B cell (primary cell): Measurements from ENCODE around the gene RBMS3. TPM values are rescaled to one million over a fixed set of nuclear protein-coding genes. Genes with fewer than 3 reads are reported as not detected.
A peak's percentile ranks its signal among the peaks of the same experiment; 100 is the strongest.
"Not testable (repeated sequence)": the region's sequence is repeated elsewhere in the genome, so short reads cannot be mapped to it uniquely, and the experiment has no call there.

Experiments
- ATAC-seq: fragments of 200-7000 bp; cut with Tn5 transposase; one replicate; pipeline ENCODE4 v1.10.0; 2021; ENCODE audit warnings: low read depth, mild to moderate bottlenecking, moderate number of reproducible peaks, moderate library complexity
- CTCF ChIA-PET: fragments of 350-600 bp; sonication (Branson Sonifier 250); formaldehyde crosslinking; loops from one replicate; lab custom pipeline; 2021; ENCODE audit warnings: antibody characterized with exemption, inconsistent platforms; lab: Charles Lee
- POLR2A ChIA-PET: fragments of 350-600 bp; sonication (Branson Sonifier 250); formaldehyde crosslinking; loops from one replicate; lab custom pipeline; 2021; ENCODE audit warnings: antibody characterized with exemption; lab: Charles Lee
- DNase-seq: peaks from one replicate; pipeline ENCODE4 v3.0.0; 2013
- H2AFZ ChIP-seq: 2 replicates; pipeline ENCODE4 v1.6.1; 2012; ENCODE audit warnings: mild to moderate bottlenecking, low read depth, low read length; ENCODE audit not compliant: insufficient read depth, poor library complexity, severe bottlenecking
- H3K27ac ChIP-seq, 2 donors: 1 replicate in 1 of 2; 2 replicates in 1 of 2; pipeline ENCODE4 v1.5.1; 2012 to 2013; ENCODE audit warnings: low read length in 2 of 2, mild to moderate bottlenecking in 2 of 2, moderate library complexity in 1 of 2
- H3K27me3 ChIP-seq, 4 experiments: fragments of 200-600 bp in 1 of 4; sonication (generic) in 1 of 4; replicated peaks in 1 of 4; 1 replicate in 2 of 4; 2 replicates in 2 of 4; pipeline versions ENCODE4 v1.6.1 to v1.7.0; 2013 to 2016; ENCODE audit warnings: low read length in 3 of 4, mild to moderate bottlenecking in 2 of 4, mixed read lengths in 1 of 4, moderate library complexity in 1 of 4; ENCODE audit not compliant: insufficient read depth in 4 of 4, control insufficient read depth in 3 of 4; ENCODE audit errors: control extremely low read depth in 1 of 4
- H3K36me3 ChIP-seq, 2 experiments: replicated peaks in 1 of 2; 1 replicate in 1 of 2; 2 replicates in 1 of 2; pipeline versions ENCODE4 v1.6.1 to v1.7.1; 2013; ENCODE audit warnings: low read length in 1 of 2; ENCODE audit not compliant: insufficient read depth in 2 of 2, control insufficient read depth in 1 of 2; ENCODE audit errors: control extremely low read depth in 1 of 2, extremely low read depth in 1 of 2
- H3K4me1 ChIP-seq, 2 donors: fragments of 200-600 bp in 1 of 2; sonication (generic) in 1 of 2; 1 replicate in 1 of 2; 2 replicates in 1 of 2; pipeline versions ENCODE4 v1.5.1 to v1.6.1; 2013 to 2017; ENCODE audit warnings: low read length in 2 of 2; ENCODE audit not compliant: control insufficient read depth in 2 of 2, insufficient read depth in 2 of 2
- H3K4me2 ChIP-seq: replicated peaks from 2 replicates; pipeline ENCODE3; 2012; ENCODE audit warnings: mild to moderate bottlenecking, low read depth, low read length; ENCODE audit not compliant: poor library complexity, severe bottlenecking
- H3K4me3 ChIP-seq, 5 experiments: fragments of 200-600 bp in 1 of 5; sonication (generic) in 1 of 5; 1 replicate in 3 of 5; 2 replicates in 2 of 5; pipeline versions ENCODE4 v1.5.1 to v1.7.0; 2011 to 2016; ENCODE audit warnings: low read length in 4 of 5, mild to moderate bottlenecking in 4 of 5, low read depth in 2 of 5, control low read depth in 1 of 5, moderate library complexity in 1 of 5; ENCODE audit not compliant: insufficient read depth in 1 of 5; ENCODE audit errors: control extremely low read depth in 1 of 5, extremely low read depth in 1 of 5
- H3K79me2 ChIP-seq: fragments of 200-600 bp; sonication (generic); one replicate; pipeline ENCODE4 v1.6.0; 2016; ENCODE audit warnings: low read length; ENCODE audit not compliant: control insufficient read depth, insufficient read depth
- H3K9ac ChIP-seq: fragments of 200-600 bp; sonication (generic); 2 replicates; pipeline ENCODE4 v1.6.1; 2017; ENCODE audit warnings: mild to moderate bottlenecking, low read length, moderate library complexity
- H3K9me3 ChIP-seq, 3 donors: one replicate each; pipeline versions ENCODE4 v1.6.1 to v1.7.1; 2013; ENCODE audit warnings: low read length in 2 of 3; ENCODE audit not compliant: control insufficient read depth in 2 of 3, insufficient read depth in 1 of 3; ENCODE audit errors: control extremely low read depth in 1 of 3
- H4K20me1 ChIP-seq: 2 replicates; pipeline ENCODE4 v1.6.0; 2012; ENCODE audit warnings: mild to moderate bottlenecking, low read length; ENCODE audit not compliant: insufficient read depth, control insufficient read depth, poor library complexity, severe bottlenecking
- H3K27ac Mint-ChIP-seq: one replicate; pipeline ENCODE4 v1.8.0; 2021; ENCODE audit warnings: mixed read lengths
- H3K27me3 Mint-ChIP-seq: one replicate; pipeline ENCODE4 v1.8.0; 2021; ENCODE audit warnings: mixed read lengths
- H3K4me1 Mint-ChIP-seq: one replicate; pipeline ENCODE4 v1.8.0; 2021; ENCODE audit warnings: mixed read lengths
- H3K4me3 Mint-ChIP-seq: one replicate; pipeline ENCODE4 v1.8.0; 2021; ENCODE audit warnings: mixed read lengths
- H3K9me3 Mint-ChIP-seq: one replicate; pipeline ENCODE4 v1.8.0; 2022; ENCODE audit warnings: mixed read lengths; ENCODE audit not compliant: insufficient read depth
- CTCF ChIP-seq: fragments of 200-600 bp; IDR thresholded peaks from one replicate; pipeline ENCODE4 v1.8.0; 2022; ENCODE audit warnings: antibody characterized with exemption, mild to moderate bottlenecking
- EZH2 ChIP-seq: IDR thresholded peaks from 2 replicates; pipeline ENCODE4 v1.6.1; 2012; ENCODE audit warnings: borderline replicate concordance, low read depth, mild to moderate bottlenecking, moderate library complexity, low read length; ENCODE audit not compliant: insufficient read depth, poor library complexity, severe bottlenecking
- WGBS: methylation state at CpG from one replicate; pipeline ENCODE4 v1.1.5; 2013; ENCODE audit warnings: missing lambda C conversion rate; ENCODE audit not compliant: insufficient coverage; 5-methylcytosine and 5-hydroxymethylcytosine counted together
- intact Hi-C: fragments of 100-400 bp; cut with micrococcal nuclease; formaldehyde crosslinking; loops from one replicate; pipeline ENCODE4 v1.10.0; 2022
- polyA minus RNA-seq: library from RNA; depleted of rRNA, polyadenylated mRNA; stranded (reverse); fragments of >200 nt; gene quantifications from 2 replicates; pipeline ENCODE4 v1.2.3, GENCODE V29; 2012
- polyA plus RNA-seq: library from polyadenylated mRNA; depleted of rRNA; stranded (reverse); fragments of >200 nt; gene quantifications from 2 replicates; pipeline ENCODE4 v1.2.3, GENCODE V29; 2012
- total RNA-seq, 2 donors: library from RNA; stranded (reverse); fragments of 120-200 nt in 1 of 2; gene quantifications; 1 replicate in 1 of 2; 2 replicates in 1 of 2; pipeline versions ENCODE4 v1.2.3 to v1.2.4, GENCODE V29; 2013 to 2022

RBMS3 gene
- total RNA-seq (not detected in 2 replicates), polyA plus RNA-seq (not detected in 2 replicates), polyA minus RNA-seq (0.36 TPM in 1 of 2 replicates, not detected in the other)
- 1.5 TPM for total RNA-seq (2013)

- DNase-seq (peak; percentile 28), ATAC-seq (no peak)
- Histone ChIP-seq H3K27ac (peak within 1 kb of the TSS in 1 of 2 donors; percentile 16), H3K79me2 (no peaks in the 10 kb centered on the region), H3K4me1 (peaks cover 11 to 20% of the 10 kb centered on the region in 2 donors), H3K27me3 (peaks cover 0 to 3% (median 0%) of the 10 kb centered on the region in 4 experiments), H3K4me2 (peak within 1 kb of the TSS; percentile 71), H3K36me3 (no peaks in the 10 kb centered on the region), H4K20me1 (no peaks in the 10 kb centered on the region), H3K9ac (peak within 1 kb of the TSS; percentile 56), H3K9me3 (no peaks in the 10 kb centered on the region), H3K4me3 (peak within 1 kb of the TSS; percentile 6 to 84 (median 38)), H2AFZ (peak within 1 kb of the TSS; percentile 54)
- 0% methylated on average over 9 of the region's 16 CpGs for WGBS
- TF ChIP-seq CTCF (no peak), EZH2 (no peak)
- Mint-ChIP-seq H3K4me3 (peak within 1 kb of the TSS; percentile 64), H3K27me3 (peaks cover 28% of the 10 kb centered on the region), H3K4me1 (peaks cover 26% of the 10 kb centered on the region), H3K9me3 (no peaks in the 10 kb centered on the region), H3K27ac (no peak within 1 kb of the TSS)
- CTCF ChIA-PET = no interaction called here
- POLR2A ChIA-PET = no interaction called here
- intact Hi-C loops = no loop called here
Observed at GRCh38 chr3:29280404-29281093, at the start of gene RBMS3. Gene RBMS3, plus strand, starts transcription at chr3:29281071.

GRCh38 chr3:29233126-29233525 is 47.7 kb upstream of the RBMS3 start:
- H2AFZ ChIP-seq = not testable (repeated sequence)

More at GRCh38 chr3:29233126-29233525, 47.7 kb upstream of the RBMS3 start:
- ATAC-seq, CTCF ChIA-PET, H3K4me2 ChIP-seq, H3K4me1 Mint-ChIP-seq, H3K27ac ChIP-seq, H3K4me3 ChIP-seq, H3K9me3 ChIP-seq, H3K79me2 ChIP-seq, H3K27me3 Mint-ChIP-seq, POLR2A ChIA-PET, H3K9ac ChIP-seq, H3K4me3 Mint-ChIP-seq, H3K36me3 ChIP-seq, H3K9me3 Mint-ChIP-seq, DNase-seq, H3K27me3 ChIP-seq, H4K20me1 ChIP-seq, H3K4me1 ChIP-seq, intact Hi-C loops, H3K27ac Mint-ChIP-seq: not testable (repeated sequence)
- no CpG with 5 or more reads among the region's 1 CpG for WGBS
